HEK293 (cell line): ENCODE measurements around the gene RAD51C.

Experiments used
- BCL11B ChIP-seq: fragments of 450-650 bp; formaldehyde crosslinking; IDR thresholded peaks from 2 replicates; pipeline ENCODE4 v1.5.1; 2016; ENCODE audit warnings: low read depth, missing biosample characterization, missing genetic modification characterization
- GLIS2 ChIP-seq: fragments of 450-650 bp; formaldehyde crosslinking; IDR thresholded peaks from 2 replicates; pipeline ENCODE4 v1.5.1; 2016; ENCODE audit warnings: missing biosample characterization, missing genetic modification characterization
- IKZF3 ChIP-seq: fragments of 450-650 bp; IDR thresholded peaks from 2 replicates; pipeline ENCODE4 v1.5.0; 2018; ENCODE audit warnings: missing biosample characterization, mild to moderate bottlenecking, missing genetic modification characterization, moderate library complexity
- OSR2 ChIP-seq: fragments of 450-650 bp; formaldehyde crosslinking; IDR thresholded peaks from 2 replicates; pipeline ENCODE4 v1.5.1; 2016; ENCODE audit warnings: missing biosample characterization, missing genetic modification characterization
- SCRT1 ChIP-seq: fragments of 450-650 bp; formaldehyde crosslinking; IDR thresholded peaks from 2 replicates; pipeline ENCODE4 v1.5.1; 2016; ENCODE audit warnings: missing biosample characterization, missing genetic modification characterization, borderline replicate concordance
- SP7 ChIP-seq: fragments of 450-650 bp; formaldehyde crosslinking; IDR thresholded peaks from 2 replicates; pipeline ENCODE4 v1.5.1; 2016; ENCODE audit warnings: missing biosample characterization, missing genetic modification characterization
- ZBTB17 ChIP-seq: fragments of 450-650 bp; formaldehyde crosslinking; IDR thresholded peaks from 2 replicates; pipeline ENCODE4 v1.5.1; 2016; ENCODE audit warnings: missing biosample characterization, missing genetic modification characterization
- ZIC2 ChIP-seq: fragments of 450-650 bp; formaldehyde crosslinking; IDR thresholded peaks from 2 replicates; pipeline ENCODE4 v1.5.1; 2016; ENCODE audit warnings: missing biosample characterization, missing genetic modification characterization
- ZNF335 ChIP-seq: fragments of 450-650 bp; formaldehyde crosslinking; conservative IDR thresholded peaks from 2 replicates; pipeline ENCODE4 v1.5.1; 2016; ENCODE audit warnings: missing biosample characterization, missing genetic modification characterization
- ZNF473 ChIP-seq: fragments of 450-650 bp; formaldehyde crosslinking; IDR thresholded peaks from 2 replicates; pipeline ENCODE4 v1.5.1; 2017; ENCODE audit warnings: missing biosample characterization, missing genetic modification characterization
- ZNF48 ChIP-seq: fragments of 450-650 bp; formaldehyde crosslinking; IDR thresholded peaks from 2 replicates; pipeline ENCODE4 v1.5.1; 2016; ENCODE audit warnings: missing biosample characterization, missing genetic modification characterization
- ZNF558 ChIP-seq: fragments of 450-650 bp; formaldehyde crosslinking; IDR thresholded peaks from 2 replicates; pipeline ENCODE4 v1.5.1; 2016; ENCODE audit warnings: missing biosample characterization, missing genetic modification characterization
- ZNF600 ChIP-seq: fragments of 450-650 bp; formaldehyde crosslinking; IDR thresholded peaks from 2 replicates; pipeline ENCODE4 v1.5.1; 2016; ENCODE audit warnings: missing biosample characterization, missing genetic modification characterization
- ZNF621 ChIP-seq: fragments of 450-650 bp; formaldehyde crosslinking; IDR thresholded peaks from 2 replicates; pipeline ENCODE4 v1.5.1; 2017; ENCODE audit warnings: missing biosample characterization, missing genetic modification characterization
- ZNF629 ChIP-seq: fragments of 450-650 bp; formaldehyde crosslinking; IDR thresholded peaks from 2 replicates; pipeline ENCODE4 v1.5.1; 2017; ENCODE audit warnings: missing biosample characterization, missing genetic modification characterization
- ZNF658 ChIP-seq: fragments of 450-650 bp; formaldehyde crosslinking; IDR thresholded peaks from 2 replicates; pipeline ENCODE4; 2016; ENCODE audit warnings: missing biosample characterization, missing genetic modification characterization
- ZNF791 ChIP-seq: fragments of 450-650 bp; formaldehyde crosslinking; IDR thresholded peaks from 2 replicates; pipeline ENCODE4 v1.5.1; 2016; ENCODE audit warnings: missing biosample characterization, missing genetic modification characterization
- ZNF830 ChIP-seq: fragments of 450-650 bp; IDR thresholded peaks from 2 replicates; pipeline ENCODE4 v1.5.0; 2018; ENCODE audit warnings: missing biosample characterization, missing genetic modification characterization, low read depth, mild to moderate bottlenecking, moderate library complexity
- ZNF837 ChIP-seq: fragments of 450-650 bp; formaldehyde crosslinking; IDR thresholded peaks from 2 replicates; pipeline ENCODE4 v1.5.1; 2016; ENCODE audit warnings: missing biosample characterization, missing genetic modification characterization
- ZNF843 ChIP-seq: fragments of 450-650 bp; formaldehyde crosslinking; IDR thresholded peaks from 2 replicates; pipeline ENCODE4 v1.5.1; 2016; ENCODE audit warnings: missing biosample characterization, missing genetic modification characterization
- TF ChIP-seq, protein P1 (sequence below): fragments of 450-650 bp; formaldehyde crosslinking; IDR thresholded peaks from 2 replicates; pipeline ENCODE4 v1.5.1; 2016; ENCODE audit warnings: missing biosample characterization, missing genetic modification characterization
- TF ChIP-seq, protein P2 (sequence below): fragments of 450-650 bp; formaldehyde crosslinking; IDR thresholded peaks from 2 replicates; pipeline ENCODE4 v1.5.1; 2016; ENCODE audit warnings: missing biosample characterization, missing genetic modification characterization
- TF ChIP-seq, protein P3 (sequence below): fragments of 450-650 bp; formaldehyde crosslinking; IDR thresholded peaks from 2 replicates; pipeline ENCODE4 v1.5.1; 2016; ENCODE audit warnings: missing biosample characterization, missing genetic modification characterization
- TF ChIP-seq, protein P4 (sequence below): fragments of 450-650 bp; formaldehyde crosslinking; IDR thresholded peaks from 2 replicates; pipeline ENCODE4 v1.5.1; 2017; ENCODE audit warnings: missing biosample characterization, missing genetic modification characterization
- TF ChIP-seq, protein P5 (sequence below): fragments of 450-650 bp; formaldehyde crosslinking; conservative IDR thresholded peaks from 2 replicates; pipeline ENCODE4 v1.5.1; 2016; ENCODE audit warnings: low read depth, missing biosample characterization, missing genetic modification characterization
- TF ChIP-seq, protein P6 (sequence below): fragments of 450-650 bp; formaldehyde crosslinking; IDR thresholded peaks from 2 replicates; pipeline ENCODE4 v1.5.1; 2016; ENCODE audit warnings: missing biosample characterization, missing genetic modification characterization
- TF ChIP-seq, protein P7 (sequence below): fragments of 450-650 bp; formaldehyde crosslinking; IDR thresholded peaks from 2 replicates; pipeline ENCODE4 v1.5.1; 2016; ENCODE audit warnings: missing biosample characterization, missing genetic modification characterization, low read depth

RAD51C gene

DNA sequence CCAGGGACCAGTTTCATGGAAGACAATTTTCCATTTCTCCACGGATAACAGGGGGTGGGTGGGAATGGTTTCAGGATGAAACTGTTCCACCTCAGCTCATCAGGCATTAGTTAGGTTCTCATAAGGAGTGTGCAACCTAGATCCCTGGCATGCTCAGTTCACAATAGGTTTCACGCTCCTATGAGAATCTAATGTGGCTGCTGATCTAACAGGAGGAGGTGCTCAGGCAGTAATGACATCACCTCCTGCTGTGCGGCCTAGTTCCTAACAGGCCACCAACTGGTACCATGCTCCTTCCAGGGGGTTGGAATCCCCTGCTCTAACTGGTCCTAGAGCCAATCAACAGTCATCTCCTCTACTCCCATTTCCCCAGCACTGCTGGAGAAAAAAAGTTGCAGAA lies 20.4 kb upstream of the RAD51C start (continued):
- TF ChIP-seq, protein P1, sequence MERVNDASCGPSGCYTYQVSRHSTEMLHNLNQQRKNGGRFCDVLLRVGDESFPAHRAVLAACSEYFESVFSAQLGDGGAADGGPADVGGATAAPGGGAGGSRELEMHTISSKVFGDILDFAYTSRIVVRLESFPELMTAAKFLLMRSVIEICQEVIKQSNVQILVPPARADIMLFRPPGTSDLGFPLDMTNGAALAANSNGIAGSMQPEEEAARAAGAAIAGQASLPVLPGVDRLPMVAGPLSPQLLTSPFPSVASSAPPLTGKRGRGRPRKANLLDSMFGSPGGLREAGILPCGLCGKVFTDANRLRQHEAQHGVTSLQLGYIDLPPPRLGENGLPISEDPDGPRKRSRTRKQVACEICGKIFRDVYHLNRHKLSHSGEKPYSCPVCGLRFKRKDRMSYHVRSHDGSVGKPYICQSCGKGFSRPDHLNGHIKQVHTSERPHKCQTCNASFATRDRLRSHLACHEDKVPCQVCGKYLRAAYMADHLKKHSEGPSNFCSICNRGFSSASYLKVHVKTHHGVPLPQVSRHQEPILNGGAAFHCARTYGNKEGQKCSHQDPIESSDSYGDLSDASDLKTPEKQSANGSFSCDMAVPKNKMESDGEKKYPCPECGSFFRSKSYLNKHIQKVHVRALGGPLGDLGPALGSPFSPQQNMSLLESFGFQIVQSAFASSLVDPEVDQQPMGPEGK (tag by site-specific recombination), result peak; percentile 39; the same call in 1 of the 2 replicates
- TF ChIP-seq, protein P2, sequence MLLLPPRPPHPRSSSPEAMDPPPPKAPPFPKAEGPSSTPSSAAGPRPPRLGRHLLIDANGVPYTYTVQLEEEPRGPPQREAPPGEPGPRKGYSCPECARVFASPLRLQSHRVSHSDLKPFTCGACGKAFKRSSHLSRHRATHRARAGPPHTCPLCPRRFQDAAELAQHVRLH, result no peak
- 0 out of 2 replicates have a peak, but pooled peaks have one; percentile 9 for TF ChIP-seq IKZF3 (tag by site-specific recombination)
- no peak for TF ChIP-seq GLIS2 (tag by site-specific recombination)
- TF ChIP-seq ZBTB17 (tag by site-specific recombination), result peak; percentile 83
- no peak for TF ChIP-seq SCRT1
- TF ChIP-seq OSR2 (tag by site-specific recombination), result peak; percentile 68
- TF ChIP-seq, protein P3, sequence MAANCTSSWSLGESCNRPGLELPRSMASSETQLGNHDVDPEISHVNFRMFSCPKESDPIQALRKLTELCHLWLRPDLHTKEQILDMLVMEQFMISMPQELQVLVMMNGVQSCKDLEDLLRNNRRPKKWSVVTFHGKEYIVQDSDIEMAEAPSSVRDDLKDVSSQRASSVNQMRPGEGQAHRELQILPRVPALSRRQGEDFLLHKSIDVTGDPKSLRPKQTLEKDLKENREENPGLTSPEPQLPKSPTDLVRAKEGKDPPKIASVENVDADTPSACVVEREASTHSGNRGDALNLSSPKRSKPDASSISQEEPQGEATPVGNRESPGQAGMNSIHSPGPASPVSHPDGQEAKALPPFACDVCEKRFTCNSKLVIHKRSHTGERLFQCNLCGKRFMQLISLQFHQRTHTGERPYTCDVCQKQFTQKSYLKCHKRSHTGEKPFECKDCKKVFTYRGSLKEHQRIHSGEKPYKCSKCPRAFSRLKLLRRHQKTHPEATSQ, result no peak
- TF ChIP-seq ZNF629 (tag by site-specific recombination), result peak; percentile 67
- peak; percentile 55; the same call in 1 of the 2 replicates for TF ChIP-seq ZNF600
- TF ChIP-seq ZNF830 (tag by site-specific recombination), result no peak
- TF ChIP-seq SP7 (tag by site-specific recombination), result peak; percentile 37; the same call in 1 of the 2 replicates
- TF ChIP-seq, protein P4, sequence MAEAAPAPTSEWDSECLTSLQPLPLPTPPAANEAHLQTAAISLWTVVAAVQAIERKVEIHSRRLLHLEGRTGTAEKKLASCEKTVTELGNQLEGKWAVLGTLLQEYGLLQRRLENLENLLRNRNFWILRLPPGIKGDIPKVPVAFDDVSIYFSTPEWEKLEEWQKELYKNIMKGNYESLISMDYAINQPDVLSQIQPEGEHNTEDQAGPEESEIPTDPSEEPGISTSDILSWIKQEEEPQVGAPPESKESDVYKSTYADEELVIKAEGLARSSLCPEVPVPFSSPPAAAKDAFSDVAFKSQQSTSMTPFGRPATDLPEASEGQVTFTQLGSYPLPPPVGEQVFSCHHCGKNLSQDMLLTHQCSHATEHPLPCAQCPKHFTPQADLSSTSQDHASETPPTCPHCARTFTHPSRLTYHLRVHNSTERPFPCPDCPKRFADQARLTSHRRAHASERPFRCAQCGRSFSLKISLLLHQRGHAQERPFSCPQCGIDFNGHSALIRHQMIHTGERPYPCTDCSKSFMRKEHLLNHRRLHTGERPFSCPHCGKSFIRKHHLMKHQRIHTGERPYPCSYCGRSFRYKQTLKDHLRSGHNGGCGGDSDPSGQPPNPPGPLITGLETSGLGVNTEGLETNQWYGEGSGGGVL, result 0 out of 2 replicates have a peak, but pooled peaks have one; percentile 34
- no peak for TF ChIP-seq ZNF791
- TF ChIP-seq ZNF843 (tag by site-specific recombination), result no peak
- no peak for TF ChIP-seq BCL11B
- TF ChIP-seq, protein P5, sequence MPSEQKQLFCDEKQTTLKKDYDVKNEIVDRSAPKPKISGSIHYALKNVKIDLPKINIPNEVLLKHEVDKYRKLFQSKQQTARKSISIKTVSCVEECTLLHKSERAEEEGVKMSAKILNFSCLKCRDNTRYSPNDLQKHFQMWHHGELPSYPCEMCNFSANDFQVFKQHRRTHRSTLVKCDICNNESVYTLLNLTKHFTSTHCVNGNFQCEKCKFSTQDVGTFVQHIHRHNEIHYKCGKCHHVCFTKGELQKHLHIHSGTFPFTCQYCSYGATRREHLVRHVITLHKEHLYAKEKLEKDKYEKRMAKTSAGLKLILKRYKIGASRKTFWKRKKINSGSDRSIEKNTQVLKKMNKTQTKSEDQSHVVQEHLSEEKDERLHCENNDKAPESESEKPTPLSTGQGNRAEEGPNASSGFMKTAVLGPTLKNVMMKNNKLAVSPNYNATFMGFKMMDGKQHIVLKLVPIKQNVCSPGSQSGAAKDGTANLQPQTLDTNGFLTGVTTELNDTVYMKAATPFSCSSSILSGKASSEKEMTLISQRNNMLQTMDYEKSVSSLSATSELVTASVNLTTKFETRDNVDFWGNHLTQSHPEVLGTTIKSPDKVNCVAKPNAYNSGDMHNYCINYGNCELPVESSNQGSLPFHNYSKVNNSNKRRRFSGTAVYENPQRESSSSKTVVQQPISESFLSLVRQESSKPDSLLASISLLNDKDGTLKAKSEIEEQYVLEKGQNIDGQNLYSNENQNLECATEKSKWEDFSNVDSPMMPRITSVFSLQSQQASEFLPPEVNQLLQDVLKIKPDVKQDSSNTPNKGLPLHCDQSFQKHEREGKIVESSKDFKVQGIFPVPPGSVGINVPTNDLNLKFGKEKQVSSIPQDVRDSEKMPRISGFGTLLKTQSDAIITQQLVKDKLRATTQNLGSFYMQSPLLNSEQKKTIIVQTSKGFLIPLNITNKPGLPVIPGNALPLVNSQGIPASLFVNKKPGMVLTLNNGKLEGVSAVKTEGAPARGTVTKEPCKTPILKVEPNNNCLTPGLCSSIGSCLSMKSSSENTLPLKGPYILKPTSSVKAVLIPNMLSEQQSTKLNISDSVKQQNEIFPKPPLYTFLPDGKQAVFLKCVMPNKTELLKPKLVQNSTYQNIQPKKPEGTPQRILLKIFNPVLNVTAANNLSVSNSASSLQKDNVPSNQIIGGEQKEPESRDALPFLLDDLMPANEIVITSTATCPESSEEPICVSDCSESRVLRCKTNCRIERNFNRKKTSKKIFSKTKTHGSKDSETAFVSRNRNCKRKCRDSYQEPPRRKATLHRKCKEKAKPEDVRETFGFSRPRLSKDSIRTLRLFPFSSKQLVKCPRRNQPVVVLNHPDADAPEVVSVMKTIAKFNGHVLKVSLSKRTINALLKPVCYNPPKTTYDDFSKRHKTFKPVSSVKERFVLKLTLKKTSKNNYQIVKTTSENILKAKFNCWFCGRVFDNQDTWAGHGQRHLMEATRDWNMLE (tag by site-specific recombination), result 0 out of 2 replicates have a peak, but pooled peaks have one; percentile 19
- TF ChIP-seq, protein P6, sequence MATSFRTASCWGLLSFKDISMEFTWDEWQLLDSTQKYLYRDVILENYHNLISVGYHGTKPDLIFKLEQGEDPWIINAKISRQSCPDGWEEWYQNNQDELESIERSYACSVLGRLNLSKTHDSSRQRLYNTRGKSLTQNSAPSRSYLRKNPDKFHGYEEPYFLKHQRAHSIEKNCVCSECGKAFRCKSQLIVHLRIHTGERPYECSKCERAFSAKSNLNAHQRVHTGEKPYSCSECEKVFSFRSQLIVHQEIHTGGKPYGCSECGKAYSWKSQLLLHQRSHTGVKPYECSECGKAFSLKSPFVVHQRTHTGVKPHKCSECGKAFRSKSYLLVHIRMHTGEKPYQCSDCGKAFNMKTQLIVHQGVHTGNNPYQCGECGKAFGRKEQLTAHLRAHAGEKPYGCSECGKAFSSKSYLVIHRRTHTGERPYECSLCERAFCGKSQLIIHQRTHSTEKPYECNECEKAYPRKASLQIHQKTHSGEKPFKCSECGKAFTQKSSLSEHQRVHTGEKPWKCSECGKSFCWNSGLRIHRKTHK (tag by site-specific recombination), result no peak
- TF ChIP-seq, protein P7, sequence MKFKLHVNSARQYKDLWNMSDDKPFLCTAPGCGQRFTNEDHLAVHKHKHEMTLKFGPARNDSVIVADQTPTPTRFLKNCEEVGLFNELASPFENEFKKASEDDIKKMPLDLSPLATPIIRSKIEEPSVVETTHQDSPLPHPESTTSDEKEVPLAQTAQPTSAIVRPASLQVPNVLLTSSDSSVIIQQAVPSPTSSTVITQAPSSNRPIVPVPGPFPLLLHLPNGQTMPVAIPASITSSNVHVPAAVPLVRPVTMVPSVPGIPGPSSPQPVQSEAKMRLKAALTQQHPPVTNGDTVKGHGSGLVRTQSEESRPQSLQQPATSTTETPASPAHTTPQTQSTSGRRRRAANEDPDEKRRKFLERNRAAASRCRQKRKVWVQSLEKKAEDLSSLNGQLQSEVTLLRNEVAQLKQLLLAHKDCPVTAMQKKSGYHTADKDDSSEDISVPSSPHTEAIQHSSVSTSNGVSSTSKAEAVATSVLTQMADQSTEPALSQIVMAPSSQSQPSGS (tag by site-specific recombination), result peak; percentile 89
- TF ChIP-seq ZNF558, result no peak
- peak; percentile 68 for TF ChIP-seq ZIC2 (tag by site-specific recombination)
- no peak for TF ChIP-seq ZNF658 (tag by site-specific recombination)
- TF ChIP-seq ZNF473, result no peak
- no peak for TF ChIP-seq ZNF621 (tag by site-specific recombination)
- TF ChIP-seq ZNF48 (tag by site-specific recombination), result no peak
- TF ChIP-seq ZNF837 (tag by site-specific recombination), result no peak
- peak; percentile 57; the same call in 1 of the 2 replicates for TF ChIP-seq ZNF335
